KOPT-K1 (cell line): ENCODE measurements around the gene FAM193A.
"Not testable (repeated sequence)": the region's sequence is repeated elsewhere in the genome, so short reads cannot be mapped to it uniquely, and the experiment has no call there.

Source experiments
- H3K27ac ChIP-seq: fragments of 200-600 bp; sonication (generic); 2 replicates; pipeline ENCODE4 v1.5.1; 2016; ENCODE audit warnings: antibody characterized with exemption, mild to moderate bottlenecking, low read depth, low read length; ENCODE audit not compliant: poor library complexity, severe bottlenecking
- H3K36me3 ChIP-seq: fragments of 200-600 bp; sonication (generic); 2 replicates; pipeline ENCODE4 v1.5.1; 2017; ENCODE audit warnings: antibody characterized with exemption, mild to moderate bottlenecking, low read length, moderate library complexity; ENCODE audit not compliant: insufficient read depth
- H3K9me3 ChIP-seq: fragments of 200-600 bp; sonication (generic); 2 replicates; pipeline ENCODE4 v1.5.1; 2017; ENCODE audit warnings: antibody characterized with exemption, low read length, mild to moderate bottlenecking; ENCODE audit not compliant: insufficient read depth, poor library complexity, severe bottlenecking

FAM193A gene

GRCh38 chr4:2600878-2601277, 64.4 kb downstream of the FAM193A start:
- peaks cover 60% of the 10 kb centered on the region for H3K36me3 ChIP-seq
- no peak overlapping the region for H3K27ac ChIP-seq
- H3K9me3 ChIP-seq, result no peaks in the 10 kb centered on the region

DNA sequence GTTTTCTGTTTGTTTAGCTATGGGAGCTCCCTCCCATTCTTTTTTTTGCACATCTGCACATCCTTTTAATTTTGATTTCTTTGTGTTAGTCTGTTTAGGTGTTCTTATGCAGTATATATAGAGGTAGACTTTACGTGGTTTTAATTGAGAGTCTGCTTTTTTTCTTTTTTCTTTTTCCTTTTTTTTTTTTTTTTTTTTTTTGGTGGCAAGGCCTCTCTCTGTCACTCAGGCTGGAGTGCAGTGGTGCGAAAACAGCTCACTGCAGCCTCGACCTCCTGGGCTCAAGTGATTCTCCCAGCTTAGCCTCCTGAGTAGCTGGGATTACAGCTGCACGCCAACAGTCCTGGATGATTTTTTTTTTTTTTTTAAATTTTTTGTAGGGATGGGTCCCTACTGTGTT, 68.2 kb downstream of the FAM193A start:
- H3K36me3 ChIP-seq, result peaks cover 27% of the 10 kb centered on the region
- no peaks in the 10 kb centered on the region for H3K9me3 ChIP-seq
- no peak overlapping the region for H3K27ac ChIP-seq

DNA sequence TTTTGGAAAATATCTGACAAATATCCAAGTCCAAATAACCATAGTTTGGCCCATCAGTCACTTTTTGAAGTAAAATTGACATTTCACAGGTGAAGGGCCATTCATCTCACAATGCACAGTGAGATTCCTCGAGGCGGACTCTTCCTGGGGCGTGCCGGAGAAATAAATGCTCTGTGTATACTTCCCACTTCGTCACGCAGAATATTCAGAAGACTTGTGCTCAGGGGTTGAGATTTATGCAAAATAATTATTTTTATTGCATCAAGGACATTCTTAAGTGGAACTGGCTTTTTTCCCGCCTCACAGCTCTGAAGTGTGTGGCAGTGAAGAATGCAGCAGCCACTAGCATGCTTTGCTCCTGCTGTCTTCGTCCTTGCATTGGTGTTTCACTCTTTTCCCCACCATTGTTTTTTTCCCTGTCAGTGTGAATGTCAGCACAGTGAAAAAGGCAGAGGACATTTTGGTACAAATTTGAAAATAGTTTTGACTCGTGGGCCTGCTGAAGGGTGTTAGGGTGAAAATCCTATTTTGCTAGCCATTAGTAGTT, 70.6 kb downstream of the FAM193A start:
- H3K36me3 ChIP-seq, result peaks cover 15% of the 10 kb centered on the region; the same call in 1 of the 2 replicates
- no peaks in the 10 kb centered on the region for H3K9me3 ChIP-seq
- no peak overlapping the region for H3K27ac ChIP-seq

GRCh38 chr4:2607822-2608221, 71.4 kb downstream of the FAM193A start:
- no peaks in the 10 kb centered on the region for H3K9me3 ChIP-seq
- peaks cover 15% of the 10 kb centered on the region; the same call in 1 of the 2 replicates for H3K36me3 ChIP-seq
- no peak overlapping the region for H3K27ac ChIP-seq

- no peak overlapping the region for H3K27ac ChIP-seq
- H3K9me3 ChIP-seq, result no peaks in the 10 kb centered on the region
- H3K36me3 ChIP-seq, result peaks cover 15% of the 10 kb centered on the region; the same call in 1 of the 2 replicates
These were observed 71.8 kb downstream of the FAM193A start for GRCh38 chr4:2608291-2608690.

- Histone ChIP-seq H3K36me3 (no peaks in the 10 kb centered on the region; the same call in 1 of the 2 replicates), H3K27ac (no peak overlapping the region), H3K9me3 (no peaks in the 10 kb centered on the region)
These were observed 79.4 kb downstream of the FAM193A start for GRCh38 chr4:2615821-2616220.

DNA sequence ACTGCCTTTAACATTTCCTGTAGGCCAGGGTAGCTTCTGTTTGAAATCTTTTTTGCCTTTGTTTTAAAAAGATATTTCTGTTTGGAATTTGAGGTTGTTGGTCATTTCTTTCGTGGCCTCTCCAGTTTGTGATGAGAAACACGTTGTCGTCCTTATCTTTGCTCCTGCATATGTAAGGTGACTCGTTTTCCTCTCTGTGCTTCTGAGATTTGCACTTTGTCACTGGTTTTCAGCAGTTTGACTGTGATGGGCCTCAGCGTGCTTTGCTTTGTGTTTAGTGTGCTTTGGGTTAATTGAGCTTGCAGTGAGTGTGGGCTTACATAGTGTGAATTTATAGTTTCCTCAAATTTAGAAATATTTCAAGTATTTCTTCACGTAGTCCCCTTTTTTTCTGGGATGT, 81.5 kb downstream of the FAM193A start:
- Histone ChIP-seq H3K9me3 (no peaks in the 10 kb centered on the region), H3K27ac (no peak overlapping the region), H3K36me3 (no peaks in the 10 kb centered on the region; the same call in 1 of the 2 replicates)

GRCh38 chr4:2618729-2619128, 82.3 kb downstream of the FAM193A start:
- H3K36me3 ChIP-seq, H3K27ac ChIP-seq, H3K9me3 ChIP-seq: not testable (repeated sequence)

DNA sequence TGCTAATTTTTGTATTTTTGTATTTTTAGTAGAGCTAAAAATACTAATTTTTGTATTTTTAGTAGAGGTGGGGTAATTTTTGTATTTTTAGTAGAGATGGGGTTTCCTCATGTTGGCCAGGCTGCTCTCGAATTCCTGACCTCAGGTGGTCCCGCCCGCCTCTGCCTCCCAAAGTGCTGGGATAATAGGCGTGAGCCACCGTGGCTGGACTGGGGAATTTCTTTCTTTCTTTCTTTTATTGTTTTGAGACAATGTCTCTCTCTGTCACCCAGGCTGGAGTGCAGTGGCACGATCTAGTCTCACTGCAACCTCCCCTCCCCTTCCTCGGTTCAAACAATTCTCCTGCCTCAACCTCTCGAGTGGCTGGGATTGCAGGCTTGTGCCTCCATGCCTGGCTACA, 83.0 kb downstream of the FAM193A start:
- Histone ChIP-seq H3K27ac (no peak overlapping the region), H3K9me3 (no peaks in the 10 kb centered on the region), H3K36me3 (no peaks in the 10 kb centered on the region; the same call in 1 of the 2 replicates)

DNA sequence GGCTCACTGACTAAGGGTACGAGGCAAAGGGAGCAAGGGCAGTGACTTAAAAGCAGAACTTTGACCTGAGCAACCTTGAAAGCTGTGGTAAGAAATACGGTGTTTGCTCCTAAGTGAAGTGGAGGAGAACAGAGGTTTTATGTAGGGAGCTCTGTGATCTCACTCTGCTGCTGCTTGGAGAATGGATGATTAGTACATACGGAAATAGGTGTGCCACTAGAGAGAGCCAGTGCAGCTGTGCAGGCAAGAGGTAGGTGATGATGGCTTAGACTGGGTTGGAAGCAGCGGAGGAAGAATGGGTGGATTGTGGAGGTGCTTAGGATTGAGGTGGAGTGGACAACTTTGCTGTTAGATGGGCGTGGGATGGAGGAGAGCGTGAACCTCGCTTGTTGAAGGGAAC, 85.0 kb downstream of the FAM193A start:
- Histone ChIP-seq H3K36me3 (peaks cover 18% of the 10 kb centered on the region), H3K27ac (no peak overlapping the region), H3K9me3 (no peaks in the 10 kb centered on the region)

- H3K9me3 ChIP-seq, result no peaks in the 10 kb centered on the region
- no peak overlapping the region for H3K27ac ChIP-seq
- peaks cover 36% of the 10 kb centered on the region for H3K36me3 ChIP-seq
These were observed 87.0 kb downstream of the FAM193A start for GRCh38 chr4:2623442-2623841.

GRCh38 chr4:2624782-2625530, 88.5 kb downstream of the FAM193A start:
- no peaks in the 10 kb centered on the region for H3K9me3 ChIP-seq
- H3K36me3 ChIP-seq, result peaks cover 51% of the 10 kb centered on the region
- H3K27ac ChIP-seq, result no peak overlapping the region

GRCh38 chr4:2626231-2626630, 89.8 kb downstream of the FAM193A start:
- no peaks in the 10 kb centered on the region for H3K9me3 ChIP-seq
- peaks cover 63% of the 10 kb centered on the region for H3K36me3 ChIP-seq
- H3K27ac ChIP-seq, result no peak overlapping the region

GRCh38 chr4:2630556-2631273, 94.3 kb downstream of the FAM193A start:
- Histone ChIP-seq H3K36me3 (peaks cover 95% of the 10 kb centered on the region), H3K27ac (no peak overlapping the region), H3K9me3 (no peaks in the 10 kb centered on the region)

- H3K27ac ChIP-seq, result no peak overlapping the region
- peaks cover 96% of the 10 kb centered on the region for H3K36me3 ChIP-seq
- no peaks in the 10 kb centered on the region for H3K9me3 ChIP-seq
These were observed 97.6 kb downstream of the FAM193A start for GRCh38 chr4:2634014-2634413.
